Measurements from ENCODE around the gene FGF7. TPM values are rescaled to one million over a fixed set of nuclear protein-coding genes. Genes with fewer than 3 reads are reported as not detected.

The FGF7 gene
- total RNA-seq, 1 donor from 2014 or later = 21.9 TPM

- no peak for DNase-seq
- TF ChIP-seq, protein P1, sequence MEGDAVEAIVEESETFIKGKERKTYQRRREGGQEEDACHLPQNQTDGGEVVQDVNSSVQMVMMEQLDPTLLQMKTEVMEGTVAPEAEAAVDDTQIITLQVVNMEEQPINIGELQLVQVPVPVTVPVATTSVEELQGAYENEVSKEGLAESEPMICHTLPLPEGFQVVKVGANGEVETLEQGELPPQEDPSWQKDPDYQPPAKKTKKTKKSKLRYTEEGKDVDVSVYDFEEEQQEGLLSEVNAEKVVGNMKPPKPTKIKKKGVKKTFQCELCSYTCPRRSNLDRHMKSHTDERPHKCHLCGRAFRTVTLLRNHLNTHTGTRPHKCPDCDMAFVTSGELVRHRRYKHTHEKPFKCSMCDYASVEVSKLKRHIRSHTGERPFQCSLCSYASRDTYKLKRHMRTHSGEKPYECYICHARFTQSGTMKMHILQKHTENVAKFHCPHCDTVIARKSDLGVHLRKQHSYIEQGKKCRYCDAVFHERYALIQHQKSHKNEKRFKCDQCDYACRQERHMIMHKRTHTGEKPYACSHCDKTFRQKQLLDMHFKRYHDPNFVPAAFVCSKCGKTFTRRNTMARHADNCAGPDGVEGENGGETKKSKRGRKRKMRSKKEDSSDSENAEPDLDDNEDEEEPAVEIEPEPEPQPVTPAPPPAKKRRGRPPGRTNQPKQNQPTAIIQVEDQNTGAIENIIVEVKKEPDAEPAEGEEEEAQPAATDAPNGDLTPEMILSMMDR (IDR thresholded peaks at IDR 0.05) = no peak
These were observed 7.4 kb upstream of the FGF7 start for GRCh38 chr15:49415638-49416037.

DNA sequence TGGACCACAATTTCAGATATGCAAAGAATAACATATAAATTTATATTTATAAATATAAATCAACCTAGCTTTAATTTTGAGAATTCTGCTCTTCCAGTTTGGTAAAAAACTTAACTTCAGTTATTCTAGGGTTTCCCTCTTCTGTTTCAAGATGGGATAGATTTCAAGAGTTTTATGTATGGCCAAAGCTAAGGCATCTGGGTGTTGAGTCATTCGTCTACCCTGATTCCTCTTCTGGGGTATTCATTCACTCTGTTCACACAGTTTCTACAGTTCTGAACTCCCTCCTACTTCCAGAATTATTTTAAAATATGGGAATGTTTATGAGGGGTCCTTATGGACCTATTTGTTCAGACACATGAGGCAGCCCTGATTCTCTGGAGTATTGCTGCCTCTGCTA, 4.2 kb upstream of the FGF7 start:
- H3K4me1 ChIP-seq = no peaks in the 10 kb centered on the region
- intact Hi-C loops (cut with DNase I) = loop anchor here (10.0 kb wide), 1 partner anchor 184 kb away; no protein-coding TSS in a partner anchor
- no peak overlapping the region for H3K27ac ChIP-seq
- no peaks in the 10 kb centered on the region for H3K36me3 ChIP-seq
- TF ChIP-seq, protein P1 (IDR thresholded peaks at IDR 0.05) = no peak
- no peaks in the 10 kb centered on the region for H3K9me3 ChIP-seq
- ATAC-seq (no peak), DNase-seq (no peak)
- H3K27me3 ChIP-seq = no peaks in the 10 kb centered on the region
- H3K4me3 ChIP-seq = no peak overlapping the region

More at GRCh38 chr15:49415638-49416037, 7.4 kb upstream of the FGF7 start:
- ATAC-seq = no peak
- Histone ChIP-seq H3K36me3 (no peaks in the 10 kb centered on the region), H3K4me1 (no peaks in the 10 kb centered on the region), H3K9me3 (no peaks in the 10 kb centered on the region), H3K27me3 (no peaks in the 10 kb centered on the region), H3K27ac (no peak overlapping the region), H3K4me3 (no peak overlapping the region)
- intact Hi-C loops (cut with DNase I) = loop anchor here (10.0 kb wide), 1 partner anchor 181 kb away; no protein-coding TSS in a partner anchor

GRCh38 chr15:49421991-49422390, 1.1 kb upstream of the FGF7 start:
- H3K36me3 ChIP-seq = no peaks in the 10 kb centered on the region
- DNase-seq (peak; percentile 69), ATAC-seq (peak; percentile 95)
- H3K4me3 ChIP-seq = peak overlapping the region; percentile 46
- H3K27ac ChIP-seq = no peak overlapping the region
- TF ChIP-seq, protein P1 (IDR thresholded peaks at IDR 0.05) = peak; percentile 91
- H3K9me3 ChIP-seq = no peaks in the 10 kb centered on the region
- no peaks in the 10 kb centered on the region for H3K4me1 ChIP-seq
- H3K27me3 ChIP-seq = no peaks in the 10 kb centered on the region
- intact Hi-C loops (cut with DNase I) = no loop called here

GRCh38 chr15:49423901-49424550, 984 bp downstream of the FGF7 start:
- peak overlapping the region; percentile 46 for H3K4me3 ChIP-seq
- TF ChIP-seq, protein P1 (IDR thresholded peaks at IDR 0.05) = no peak
- H3K27ac ChIP-seq = peak overlapping the region; percentile 33
- H3K36me3 ChIP-seq = no peaks in the 10 kb centered on the region
- DNase-seq = no peak
- no peaks in the 10 kb centered on the region for H3K4me1 ChIP-seq
- no peaks in the 10 kb centered on the region for H3K9me3 ChIP-seq
- ATAC-seq = no peak
- H3K27me3 ChIP-seq = no peaks in the 10 kb centered on the region
- intact Hi-C loops (cut with DNase I) = no loop called here

- TF ChIP-seq, protein P1 (IDR thresholded peaks at IDR 0.05) = no peak
- peak overlapping the region; percentile 46 for H3K4me3 ChIP-seq
- intact Hi-C loops (cut with DNase I) = no loop called here
- H3K36me3 ChIP-seq = no peaks in the 10 kb centered on the region
- H3K9me3 ChIP-seq = no peaks in the 10 kb centered on the region
- ATAC-seq (no peak), DNase-seq (no peak)
- H3K27me3 ChIP-seq = no peaks in the 10 kb centered on the region
- H3K4me1 ChIP-seq = no peaks in the 10 kb centered on the region
- H3K27ac ChIP-seq = peak overlapping the region; percentile 33
These were observed 1.9 kb downstream of the FGF7 start for GRCh38 chr15:49424954-49425353.
